DOHH2 (cell line): ENCODE results near the gene RUFY2.

ENCODE experiments used
- CTCF ChIP-seq: fragments of 200-600 bp; sonication (generic); IDR thresholded peaks from one replicate; pipeline ENCODE4 v1.5.1; 2014; ENCODE audit warnings: antibody characterized with exemption, mild to moderate bottlenecking, low read depth, low read length; ENCODE audit not compliant: poor library complexity, severe bottlenecking
- EZH2phosphoT487 ChIP-seq: fragments of 200-600 bp; sonication (generic); IDR thresholded peaks from 2 replicates; pipeline ENCODE4 v1.6.1; 2017; ENCODE audit warnings: borderline replicate concordance, mild to moderate bottlenecking, antibody characterized with exemption, low read length, moderate library complexity, mixed read lengths

- TF ChIP-seq CTCF: no peak
- no peak for TF ChIP-seq EZH2phosphoT487
These were observed 105.8 kb downstream of the RUFY2 start for GRCh38 chr10:68301301-68301700.
